BLaER1 (cell line): ENCODE measurements around the gene CELF2.

Source experiments
- H3K27ac ChIP-seq: shearing (Covaris generic); formaldehyde crosslinking; 2 replicates; pipeline ENCODE4 v1.8.1; 2022
- H3K27me3 ChIP-seq: shearing (Covaris generic); formaldehyde crosslinking; 2 replicates; pipeline ENCODE4 v1.8.1; 2022
- H3K36me3 ChIP-seq: shearing (Covaris generic); formaldehyde crosslinking; 2 replicates; pipeline ENCODE4 v1.8.1; 2022
- H3K4me1 ChIP-seq: shearing (Covaris generic); formaldehyde crosslinking; 2 replicates; pipeline ENCODE4 v1.8.1; 2022
- H3K4me2 ChIP-seq: shearing (Covaris generic); formaldehyde crosslinking; 2 replicates; pipeline ENCODE4 v1.8.1; 2022
- H3K4me3 ChIP-seq: shearing (Covaris generic); formaldehyde crosslinking; 2 replicates; pipeline ENCODE4 v1.8.1; 2022
- H3K9ac ChIP-seq: shearing (Covaris generic); formaldehyde crosslinking; 2 replicates; pipeline ENCODE4 v1.8.1; 2022
- H3K9me3 ChIP-seq: shearing (Covaris generic); formaldehyde crosslinking; 2 replicates; pipeline ENCODE4 v1.8.1; 2022
- H4K20me1 ChIP-seq: shearing (Covaris generic); formaldehyde crosslinking; 2 replicates; pipeline ENCODE4 v1.8.1; 2022
- Cebpa-rat ChIP-seq: shearing (Covaris generic); IDR thresholded peaks from 2 replicates; pipeline ENCODE4 v1.8.1; 2022

CELF2 gene

DNA sequence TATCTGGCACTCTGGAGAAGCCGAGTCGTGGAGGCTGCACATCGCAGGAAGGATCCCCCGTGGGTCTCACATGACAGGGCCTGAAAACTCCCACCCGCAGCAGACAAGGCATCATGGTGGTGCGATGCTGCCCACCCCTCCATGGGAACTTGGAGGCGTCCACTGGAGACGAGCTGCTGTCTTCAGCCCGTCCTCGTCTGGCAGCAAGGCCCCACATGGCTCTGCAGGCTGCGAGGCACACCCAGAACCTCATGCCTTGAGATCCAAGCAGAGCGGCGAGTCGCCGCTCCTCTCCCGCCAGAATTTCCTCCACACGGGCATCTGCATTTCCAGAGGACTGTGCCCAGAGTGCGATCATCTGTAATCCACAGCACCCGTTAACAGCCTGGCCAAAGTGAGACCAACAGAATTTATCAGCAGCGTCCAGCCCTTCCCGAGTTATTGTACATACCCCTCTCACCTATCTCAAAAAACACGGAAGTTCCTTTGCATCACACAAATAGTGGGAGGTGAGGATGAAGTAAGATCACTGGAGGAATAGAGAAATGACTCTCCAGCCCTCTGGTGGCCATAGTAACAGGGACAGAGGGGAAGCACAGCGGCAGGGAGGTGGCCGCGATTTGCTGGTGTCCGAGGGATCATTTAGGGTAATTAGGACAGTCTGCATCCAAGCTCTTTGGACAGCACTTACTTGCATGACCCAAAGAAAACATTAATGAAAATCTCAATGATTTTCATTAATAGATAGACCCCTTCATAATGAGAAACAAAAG is 301.3 kb downstream of the CELF2 start:
- Histone ChIP-seq H3K4me3 (no peak overlapping the region), H3K27me3 (no peaks in the 10 kb centered on the region), H3K4me1 (peaks cover 17% of the 10 kb centered on the region), H3K9me3 (no peaks in the 10 kb centered on the region), H3K27ac (no peak overlapping the region), H3K36me3 (peaks cover 99% of the 10 kb centered on the region), H3K4me2 (no peak overlapping the region), H3K9ac (no peak overlapping the region), H4K20me1 (peaks cover 33% of the 10 kb centered on the region)
- TF ChIP-seq Cebpa-rat: no peak

DNA sequence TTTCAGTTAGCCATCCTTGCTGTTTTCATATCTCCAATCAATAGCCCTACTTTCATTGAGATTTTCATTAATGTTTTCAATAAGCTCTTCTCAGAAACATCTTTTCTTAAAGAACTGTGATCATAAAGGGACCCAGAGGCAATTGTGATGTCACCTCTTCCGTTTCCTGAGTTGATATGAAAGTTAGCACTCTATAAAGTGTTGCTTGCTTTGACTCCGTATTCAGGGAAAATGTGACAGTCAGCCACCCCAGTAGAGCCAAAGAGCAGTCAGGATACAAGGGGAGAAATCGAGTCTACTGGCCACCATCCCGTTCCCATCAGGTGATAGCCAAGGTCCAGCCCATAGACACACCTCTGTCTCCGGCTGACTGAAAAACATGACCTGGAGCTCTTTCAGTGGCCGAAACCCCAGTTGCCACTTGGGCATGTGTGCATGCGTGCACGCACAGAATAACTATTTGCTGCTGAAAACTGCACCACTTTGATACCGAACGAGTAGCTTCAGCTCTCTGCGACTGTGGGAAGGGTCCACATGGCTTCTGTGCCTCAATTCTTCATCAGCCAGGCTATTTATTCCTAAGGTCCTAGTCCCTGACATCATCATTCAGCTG is 302.4 kb downstream of the CELF2 start:
- Histone ChIP-seq H3K4me1 (peaks cover 23% of the 10 kb centered on the region), H3K4me2 (no peak overlapping the region), H3K9ac (no peak overlapping the region), H3K27ac (0 out of 2 replicates have a peak overlapping the region, but pooled peaks have one; percentile 2), H3K36me3 (peaks cover 99% of the 10 kb centered on the region), H3K4me3 (no peak overlapping the region), H4K20me1 (peaks cover 28% of the 10 kb centered on the region), H3K27me3 (no peaks in the 10 kb centered on the region), H3K9me3 (no peaks in the 10 kb centered on the region)
- TF ChIP-seq Cebpa-rat: no peak

DNA sequence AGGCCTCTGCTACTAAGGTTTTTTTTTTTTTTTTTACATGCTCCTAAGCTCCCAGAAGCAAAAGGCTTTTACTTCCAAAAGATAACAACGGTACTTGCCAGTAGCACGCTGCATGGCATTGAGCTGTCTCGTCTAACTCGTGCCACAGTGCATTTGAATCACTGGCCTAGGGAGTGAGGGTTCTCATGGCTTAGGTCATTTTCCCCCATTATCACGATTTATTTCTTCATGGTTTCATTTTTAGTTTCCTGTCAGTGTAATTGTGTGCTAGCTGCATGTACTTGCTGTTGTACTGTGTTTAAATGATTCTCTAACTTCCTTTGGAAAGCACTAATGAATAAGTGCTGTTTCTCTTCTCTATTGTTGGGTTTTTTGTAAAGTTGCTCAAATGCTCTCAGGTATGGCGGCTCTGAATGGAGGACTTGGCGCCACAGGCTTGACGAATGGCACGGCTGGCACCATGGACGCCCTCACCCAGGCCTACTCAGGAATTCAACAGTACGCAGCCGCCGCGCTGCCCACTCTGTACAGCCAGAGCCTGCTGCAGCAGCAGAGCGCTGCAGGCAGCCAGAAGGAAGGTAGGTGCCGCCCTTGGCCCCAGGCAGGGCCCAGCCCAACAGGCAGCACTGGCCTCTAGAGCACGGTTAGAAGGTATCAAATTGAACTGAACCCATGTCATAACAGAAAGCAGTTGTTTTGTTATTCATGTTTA is 303.3 kb downstream of the CELF2 start:
- no peaks in the 10 kb centered on the region for H3K27me3 ChIP-seq
- peaks cover 31% of the 10 kb centered on the region for H3K4me1 ChIP-seq
- no peak overlapping the region for H3K9ac ChIP-seq
- no peak overlapping the region for H3K4me2 ChIP-seq
- peaks cover 99% of the 10 kb centered on the region for H3K36me3 ChIP-seq
- peaks cover 22% of the 10 kb centered on the region for H4K20me1 ChIP-seq
- TF ChIP-seq Cebpa-rat: no peak
- no peak overlapping the region for H3K4me3 ChIP-seq
- H3K27ac ChIP-seq: peak overlapping the region; percentile 28; the same call in 1 of the 2 replicates
- H3K9me3 ChIP-seq: no peaks in the 10 kb centered on the region

- H3K4me1 ChIP-seq: peaks cover 44% of the 10 kb centered on the region
- H3K9ac ChIP-seq: no peak overlapping the region
- no peaks in the 10 kb centered on the region for H3K9me3 ChIP-seq
- peaks cover 18% of the 10 kb centered on the region for H4K20me1 ChIP-seq
- H3K27me3 ChIP-seq: no peaks in the 10 kb centered on the region
- H3K4me2 ChIP-seq: no peak overlapping the region
- no peak overlapping the region for H3K27ac ChIP-seq
- no peak for TF ChIP-seq Cebpa-rat
- H3K36me3 ChIP-seq: peaks cover 98% of the 10 kb centered on the region
- H3K4me3 ChIP-seq: no peak overlapping the region
Observed at GRCh38 chr10:11322698-11323097, 305.0 kb downstream of the CELF2 start.

DNA sequence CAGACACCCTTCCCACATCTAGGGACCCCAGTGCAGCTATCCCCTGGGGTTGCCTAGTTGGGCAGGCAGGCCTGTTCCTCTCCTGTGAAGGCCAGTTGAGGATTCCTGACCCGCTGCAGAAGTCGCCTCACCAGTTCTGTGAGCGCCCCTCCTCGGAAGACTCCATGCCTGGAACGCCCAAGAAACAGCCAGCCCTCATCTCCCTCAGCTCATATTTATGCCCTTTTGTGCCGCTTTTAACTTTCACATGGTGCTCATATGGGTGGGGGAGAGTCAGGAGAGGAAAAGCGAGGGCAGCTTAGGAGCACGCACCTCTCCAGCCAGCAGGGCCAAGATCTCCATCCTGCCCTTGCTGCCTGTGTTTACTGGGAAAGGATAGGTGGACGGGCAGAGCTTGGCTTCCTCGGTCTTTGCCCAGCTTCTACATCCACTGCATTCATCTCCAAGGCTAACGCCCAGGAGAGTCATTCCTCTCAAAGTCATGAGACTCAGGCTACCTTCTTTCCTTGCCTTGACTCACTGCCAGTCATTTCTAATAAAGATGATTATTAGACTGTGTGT is 307.2 kb downstream of the CELF2 start:
- no peaks in the 10 kb centered on the region for H3K27me3 ChIP-seq
- H3K27ac ChIP-seq: 0 out of 2 replicates have a peak overlapping the region, but pooled peaks have one; percentile 8
- peak overlapping the region; percentile 84; the same call in 1 of the 2 replicates for H3K4me2 ChIP-seq
- peaks cover 77% of the 10 kb centered on the region for H3K36me3 ChIP-seq
- H3K4me3 ChIP-seq: no peak overlapping the region
- H3K4me1 ChIP-seq: peaks cover 57% of the 10 kb centered on the region
- no peak for TF ChIP-seq Cebpa-rat
- peaks cover 12% of the 10 kb centered on the region; the same call in 1 of the 2 replicates for H4K20me1 ChIP-seq
- H3K9ac ChIP-seq: no peak overlapping the region
- H3K9me3 ChIP-seq: no peaks in the 10 kb centered on the region

DNA sequence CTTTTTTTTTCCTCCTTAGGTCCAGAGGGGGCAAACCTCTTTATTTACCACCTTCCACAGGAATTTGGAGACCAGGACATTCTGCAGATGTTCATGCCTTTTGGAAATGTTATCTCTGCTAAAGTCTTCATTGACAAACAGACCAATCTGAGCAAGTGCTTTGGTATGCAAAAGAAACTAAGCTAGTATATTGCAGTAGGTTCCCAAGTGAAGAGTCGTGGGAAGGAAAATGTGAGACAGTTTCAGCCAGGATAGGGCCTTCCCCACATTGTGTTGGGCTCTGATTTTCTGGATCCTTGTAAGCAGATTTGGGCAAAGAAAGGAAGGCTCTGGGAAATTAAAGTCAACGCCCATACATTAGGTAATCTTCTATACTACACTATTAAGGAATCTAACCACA is 308.1 kb downstream of the CELF2 start:
- peaks cover 10% of the 10 kb centered on the region; the same call in 1 of the 2 replicates for H4K20me1 ChIP-seq
- H3K9me3 ChIP-seq: no peaks in the 10 kb centered on the region
- H3K4me3 ChIP-seq: no peak overlapping the region
- peaks cover 67% of the 10 kb centered on the region for H3K36me3 ChIP-seq
- no peak overlapping the region for H3K9ac ChIP-seq
- H3K4me1 ChIP-seq: peaks cover 67% of the 10 kb centered on the region
- H3K4me2 ChIP-seq: peak overlapping the region; percentile 84
- H3K27me3 ChIP-seq: no peaks in the 10 kb centered on the region
- H3K27ac ChIP-seq: peak overlapping the region; percentile 80; the same call in 1 of the 2 replicates
- no peak for TF ChIP-seq Cebpa-rat

DNA sequence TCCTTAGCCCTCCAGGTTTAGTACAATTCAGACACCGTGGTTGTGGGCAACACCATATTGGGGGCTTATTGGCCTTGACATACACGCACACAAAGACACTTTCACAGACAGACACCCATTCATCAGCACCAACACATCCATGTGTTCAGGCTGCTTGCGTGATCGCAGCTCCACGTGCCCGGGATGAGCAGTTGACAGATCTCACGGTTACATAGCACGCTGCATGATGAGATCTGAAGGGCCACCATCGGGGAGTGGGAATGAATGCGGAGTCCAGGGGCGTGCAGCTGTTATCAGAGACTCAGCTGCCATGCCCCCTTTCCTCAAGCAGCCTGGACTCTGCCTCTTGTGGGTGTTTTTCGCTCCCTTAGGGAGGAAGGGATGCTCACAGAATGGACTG is 308.6 kb downstream of the CELF2 start:
- TF ChIP-seq Cebpa-rat: no peak
- Histone ChIP-seq H3K4me2 (peak overlapping the region; percentile 84), H3K4me3 (no peak overlapping the region), H3K9ac (peak overlapping the region; percentile 70), H3K36me3 (peaks cover 63% of the 10 kb centered on the region), H3K27me3 (no peaks in the 10 kb centered on the region), H3K4me1 (peaks cover 71% of the 10 kb centered on the region), H3K27ac (peak overlapping the region; percentile 80; the same call in 1 of the 2 replicates), H4K20me1 (peaks cover 6% of the 10 kb centered on the region; the same call in 1 of the 2 replicates), H3K9me3 (no peaks in the 10 kb centered on the region)

DNA sequence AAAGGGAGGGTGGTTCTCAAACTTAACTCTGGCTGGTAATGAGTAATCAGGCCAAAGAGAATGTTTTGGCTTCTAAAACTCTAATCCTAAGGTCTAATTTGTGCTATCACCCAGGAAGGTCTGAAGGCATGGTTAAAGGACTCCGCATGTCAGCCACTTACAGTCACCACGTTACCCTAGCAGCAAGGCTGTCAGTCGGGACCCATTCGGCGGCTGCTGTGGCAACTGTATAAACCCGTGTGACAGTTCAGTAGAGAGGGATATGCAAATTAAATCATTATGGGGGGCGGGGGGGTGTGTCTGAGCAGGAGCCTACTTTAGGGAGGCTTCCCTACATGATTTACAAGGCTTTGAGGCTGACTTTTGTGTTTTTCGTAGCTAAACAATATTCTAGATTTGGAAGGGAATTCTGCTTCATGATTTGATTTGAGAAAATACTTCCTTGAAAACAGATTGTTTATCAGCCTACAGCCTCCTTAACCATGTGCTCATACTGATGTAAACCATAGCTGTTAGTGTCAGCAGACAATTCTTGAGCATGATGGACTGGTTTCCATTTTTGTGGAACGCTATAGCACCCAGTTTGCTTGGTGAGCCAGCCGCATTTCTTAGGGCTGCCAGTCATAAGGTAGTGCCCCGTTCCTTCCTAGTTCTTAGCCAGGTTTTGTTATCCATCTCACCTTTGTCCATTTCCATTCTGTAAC is 309.4 kb downstream of the CELF2 start:
- H3K9me3 ChIP-seq: no peaks in the 10 kb centered on the region
- H3K27me3 ChIP-seq: no peaks in the 10 kb centered on the region
- no peak for TF ChIP-seq Cebpa-rat
- peaks cover 61% of the 10 kb centered on the region for H3K36me3 ChIP-seq
- peaks cover 80% of the 10 kb centered on the region for H3K4me1 ChIP-seq
- peak overlapping the region; percentile 84 for H3K4me2 ChIP-seq
- peaks cover 5% of the 10 kb centered on the region; the same call in 1 of the 2 replicates for H4K20me1 ChIP-seq
- H3K9ac ChIP-seq: peak overlapping the region; percentile 70
- H3K4me3 ChIP-seq: no peak overlapping the region
- H3K27ac ChIP-seq: peak overlapping the region; percentile 80
